GM21367 (cell line): Measurements from ENCODE around the gene ABITRAM.
A peak's percentile ranks its signal among the peaks of the same experiment; 100 is the strongest.
"Not testable (repeated sequence)": the region's sequence is repeated elsewhere in the genome, so short reads cannot be mapped to it uniquely, and the experiment has no call there.

Source experiments
- ATAC-seq: cut with Tn5 transposase; IDR thresholded peaks from one replicate; pipeline ENCODE4 v1.9.1; 2021; ENCODE audit not compliant: unreplicated experiment

The ABITRAM gene

DNA sequence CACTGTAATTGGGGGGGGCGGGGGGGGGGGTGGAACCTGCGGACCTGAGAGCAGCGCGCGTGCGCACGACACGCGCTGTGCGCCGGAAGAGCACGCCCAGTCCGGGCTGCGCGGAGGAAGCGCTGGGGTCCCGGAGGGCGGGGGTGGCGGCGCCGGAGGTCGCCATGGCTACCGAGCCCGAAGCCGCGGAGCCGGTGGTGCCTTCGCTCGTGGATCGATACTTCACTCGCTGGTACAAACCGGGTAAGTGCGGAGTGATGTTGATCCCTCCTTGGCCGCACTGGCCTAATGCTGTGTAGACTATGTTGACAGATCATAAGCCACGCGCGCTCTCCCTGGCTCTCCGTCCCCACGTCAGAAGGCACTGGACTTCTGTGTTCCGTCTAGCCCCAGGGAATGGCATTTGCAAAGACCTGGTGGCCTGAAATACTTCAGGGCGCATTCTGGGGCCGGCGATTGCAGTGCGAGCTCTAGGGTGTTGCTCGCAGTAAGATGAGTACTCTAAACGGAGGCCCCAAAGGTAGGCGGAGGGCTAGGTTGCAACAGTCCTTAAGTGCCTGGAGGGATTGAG lies at the start of gene ABITRAM:
Gene ABITRAM (plus strand): TSS at position 78 of the 571 bp plus-strand sequence. CDS start 87 bp downstream, at position 165.
- peak; percentile 82 for ATAC-seq

- no peak for ATAC-seq
These were observed 49.5 kb upstream of the ABITRAM start for GRCh38 chr9:108884701-108885100.

DNA sequence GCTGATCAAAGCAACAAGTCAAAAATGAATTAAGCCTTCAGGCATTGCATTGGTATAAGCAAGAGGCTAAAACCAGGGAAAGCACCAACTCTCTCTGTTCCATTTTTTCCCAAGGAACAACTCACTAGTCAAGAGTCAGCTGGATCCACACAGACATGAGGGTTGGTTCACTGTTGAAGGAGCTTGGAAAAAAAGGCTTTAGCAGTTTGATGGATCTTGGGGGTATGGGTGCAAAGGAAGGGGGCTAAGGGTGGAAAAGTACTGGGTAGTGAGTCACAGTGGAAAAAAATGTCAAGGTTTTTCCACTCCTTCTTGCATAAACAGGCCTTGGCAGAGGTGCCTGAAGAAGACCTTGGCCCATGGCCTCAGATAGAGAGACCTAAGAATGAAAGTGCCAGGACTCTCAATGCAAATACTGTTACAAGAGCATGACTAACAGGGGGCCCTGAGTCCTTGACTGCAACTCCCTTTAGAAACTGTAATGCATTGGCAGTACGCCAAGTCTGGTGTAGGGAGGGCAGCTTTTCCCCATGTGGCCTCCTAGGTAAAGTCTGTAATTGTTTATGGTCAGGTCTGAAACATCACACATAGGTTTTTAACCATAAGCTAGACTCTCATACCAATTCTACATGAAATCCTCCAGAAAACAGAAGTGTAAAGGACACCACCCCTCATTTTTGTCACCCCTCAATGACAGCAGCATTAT lies 48.4 kb upstream of the ABITRAM start:
- peak; percentile 99 for ATAC-seq

DNA sequence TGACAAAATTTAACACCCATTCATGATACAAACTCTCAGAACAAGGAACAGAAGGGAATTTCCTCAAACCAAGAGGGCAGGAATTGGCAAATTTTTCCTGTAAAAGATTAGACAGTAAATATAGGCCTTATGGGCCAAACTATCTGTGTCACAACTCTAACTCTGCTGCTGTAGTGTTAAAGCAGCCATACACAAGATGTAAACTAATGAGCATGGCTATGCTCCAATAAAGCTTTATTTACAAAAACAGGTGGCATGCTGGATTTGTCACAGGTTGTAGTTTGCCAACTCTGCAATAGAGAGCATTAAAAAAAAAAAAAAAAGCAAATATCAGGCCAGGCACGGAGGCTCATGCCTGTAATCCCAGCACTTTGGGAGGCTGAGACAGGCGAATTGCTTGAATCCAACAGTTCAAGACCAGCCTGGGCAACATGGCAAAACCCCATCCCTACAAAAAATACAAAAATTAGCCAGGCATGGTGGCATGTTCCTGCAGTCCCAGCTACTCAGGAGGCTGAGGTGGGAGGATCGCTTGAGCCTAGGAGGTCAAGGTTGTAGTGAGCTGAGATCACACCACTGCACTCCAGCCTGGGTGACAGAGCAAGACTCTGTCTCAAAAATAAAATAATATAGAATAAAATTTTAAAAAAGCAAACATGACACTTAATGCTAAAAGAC lies 47.5 kb upstream of the ABITRAM start:
- not testable (repeated sequence) for ATAC-seq

DNA sequence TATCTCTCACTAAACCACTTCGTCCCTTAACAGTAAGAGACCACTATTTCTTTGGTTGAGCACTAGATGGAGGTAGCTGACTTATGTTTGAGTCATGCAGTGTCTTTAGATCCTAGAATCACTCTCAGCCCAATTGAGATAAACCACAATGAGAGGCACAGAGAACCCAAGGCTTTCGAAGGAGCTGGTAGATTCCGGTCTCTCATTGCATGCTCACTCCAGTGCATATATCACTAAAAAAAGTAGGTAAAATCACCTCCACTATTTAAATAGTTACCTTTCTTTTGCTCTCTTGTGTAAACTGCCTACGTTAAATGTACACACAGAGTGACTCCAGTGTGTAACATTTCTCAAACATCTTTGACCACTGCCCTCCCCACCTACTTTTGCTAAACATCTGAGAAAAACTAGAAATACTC lies 44.5 kb upstream of the ABITRAM start:
- no peak for ATAC-seq

DNA sequence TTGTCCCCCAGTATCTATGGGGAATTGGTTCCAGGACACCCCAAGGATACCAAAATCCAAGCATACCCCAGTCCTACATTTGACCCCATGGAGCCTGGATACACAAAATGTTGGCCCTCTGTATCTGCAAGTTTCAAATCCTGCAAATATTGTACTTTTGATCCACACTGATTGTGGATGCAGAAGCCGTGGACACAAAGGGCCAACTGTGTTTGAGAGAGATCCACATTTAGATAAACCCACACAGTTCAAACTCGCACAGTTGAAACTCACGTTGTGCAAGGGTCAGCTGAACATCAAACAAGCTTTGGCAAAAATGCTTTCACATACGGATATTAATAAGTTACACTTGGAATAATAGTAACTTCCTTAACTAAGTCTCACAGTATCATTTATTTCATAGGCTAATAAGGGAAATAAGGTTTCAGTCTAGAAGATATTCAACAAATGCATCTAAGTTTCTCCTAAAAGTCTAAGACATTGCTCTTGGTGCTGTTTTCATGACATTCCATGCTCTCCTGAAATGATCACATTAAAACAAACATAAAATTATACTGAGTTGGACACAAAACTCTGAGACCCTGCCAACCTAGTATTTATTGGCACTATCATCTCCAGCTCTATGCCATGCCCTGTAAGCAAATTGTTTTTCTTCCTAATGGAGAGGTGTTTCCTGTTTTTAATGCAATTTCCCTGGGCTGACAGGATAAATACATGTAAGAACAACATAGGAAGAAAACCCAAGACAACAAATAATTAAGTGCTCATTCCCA lies 39.8 kb upstream of the ABITRAM start:
- no peak for ATAC-seq

- ATAC-seq, result no peak
These were observed 36.7 kb upstream of the ABITRAM start for GRCh38 chr9:108897324-108898096.

GRCh38 chr9:108899023-108899695 lies 35.0 kb upstream of the ABITRAM start:
- ATAC-seq, result not testable (repeated sequence)

DNA sequence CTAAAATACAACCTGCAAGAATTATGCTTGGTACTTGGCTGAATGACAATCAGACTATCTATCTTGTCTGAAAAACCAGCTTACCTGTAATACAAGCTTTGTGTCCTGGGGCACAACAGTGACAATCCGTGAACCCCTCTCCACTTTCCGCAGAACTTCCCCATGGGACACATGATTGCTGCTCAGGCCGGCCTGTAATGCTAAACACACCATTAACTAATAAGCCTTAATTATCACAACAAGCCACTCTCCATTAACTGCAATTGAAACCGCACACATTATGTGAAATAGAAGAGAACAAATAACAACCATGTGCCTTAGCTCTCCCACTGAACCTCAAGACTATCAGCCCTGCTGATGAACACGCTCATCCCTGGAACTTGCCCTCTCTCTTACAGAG lies 34.0 kb upstream of the ABITRAM start:
- ATAC-seq, result no peak

- ATAC-seq, result no peak
These were observed 30.6 kb upstream of the ABITRAM start for GRCh38 chr9:108903420-108904103.

DNA sequence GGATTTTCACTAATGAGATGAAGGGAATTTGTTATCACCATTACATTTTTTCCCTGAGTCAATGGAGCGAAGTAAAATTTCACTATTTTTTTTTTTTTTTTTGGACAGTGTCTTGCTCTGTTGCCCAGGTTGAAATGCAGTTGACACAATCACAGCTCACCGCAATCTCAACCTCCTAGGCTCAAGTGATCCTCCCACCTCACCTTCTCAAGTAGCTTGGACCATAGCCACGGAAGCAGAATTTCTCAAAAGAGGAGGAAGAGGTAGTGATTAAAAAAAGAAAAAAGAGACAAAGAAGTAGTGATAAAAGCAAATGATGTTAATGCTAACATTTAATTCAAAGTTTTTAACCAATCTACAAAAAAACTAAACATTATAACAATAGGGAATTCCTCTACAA lies 30.0 kb upstream of the ABITRAM start:
- ATAC-seq, result no peak

GRCh38 chr9:108905494-108905893 lies 28.7 kb upstream of the ABITRAM start:
- no peak for ATAC-seq

GRCh38 chr9:108910402-108910801 lies 23.8 kb upstream of the ABITRAM start:
- ATAC-seq, result no peak

DNA sequence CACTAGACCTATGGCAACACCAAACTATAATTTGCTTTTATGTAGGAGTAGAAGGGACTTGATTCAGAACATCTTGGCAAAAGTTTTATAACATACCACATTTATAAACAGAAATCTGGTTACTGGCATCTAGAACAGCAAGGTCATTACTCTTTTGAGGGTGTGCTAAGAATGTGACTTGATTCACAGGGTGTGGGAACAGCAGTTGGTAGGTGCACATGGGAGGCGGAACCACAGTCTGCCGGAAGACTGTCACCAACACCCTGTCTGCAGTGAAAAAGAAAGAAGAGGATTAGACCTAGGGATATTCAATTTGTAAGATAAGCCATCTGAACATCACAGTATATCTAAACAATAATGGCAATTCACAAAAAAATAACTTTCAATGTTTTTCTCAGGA lies 23.3 kb upstream of the ABITRAM start:
- no peak for ATAC-seq

- ATAC-seq, result no peak
These were observed 22.4 kb upstream of the ABITRAM start for GRCh38 chr9:108911820-108912219.

GRCh38 chr9:108913391-108913790 lies 20.8 kb upstream of the ABITRAM start:
- no peak for ATAC-seq

DNA sequence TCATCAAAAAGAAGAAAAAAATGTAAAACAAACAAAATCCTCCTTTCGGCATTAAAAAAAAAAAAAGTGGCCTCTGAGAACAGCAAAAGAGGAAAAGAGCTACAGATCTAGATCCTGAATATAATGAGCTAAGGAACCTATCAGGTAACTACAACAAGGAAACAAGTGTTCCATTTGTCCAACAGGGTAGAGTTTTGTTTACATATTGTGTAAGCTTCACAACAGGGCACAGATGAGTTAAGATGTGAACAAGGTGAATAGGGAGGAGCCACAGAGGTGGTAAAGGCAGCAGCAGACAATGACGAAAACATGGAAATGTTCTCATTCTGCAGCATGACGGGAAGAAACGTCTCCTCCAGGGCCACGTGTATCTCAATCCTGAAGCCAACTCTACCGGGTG lies 14.7 kb upstream of the ABITRAM start:
- ATAC-seq, result no peak

GRCh38 chr9:108920401-108920800 lies 13.8 kb upstream of the ABITRAM start:
- not testable (repeated sequence) for ATAC-seq

DNA sequence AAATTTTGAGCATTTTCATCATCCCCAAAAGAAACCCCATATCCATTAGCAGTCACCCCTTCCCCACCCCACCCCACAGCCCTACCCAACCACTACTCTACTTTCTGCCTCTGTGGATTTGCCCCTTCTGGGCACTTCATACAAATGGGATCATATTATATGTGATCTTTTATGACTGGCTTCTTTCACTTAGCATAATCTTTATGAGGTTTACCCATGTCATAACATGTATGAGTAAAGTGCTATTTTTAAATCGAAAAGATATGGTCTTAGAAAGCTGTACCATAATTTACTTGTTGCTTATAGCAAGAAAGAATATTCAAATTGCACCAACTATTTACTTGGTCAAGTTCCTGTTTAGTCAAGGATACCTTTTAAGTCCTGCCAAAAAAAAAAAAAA lies 13.0 kb upstream of the ABITRAM start:
- no peak for ATAC-seq

GRCh38 chr9:108924466-108924865 lies 9.7 kb upstream of the ABITRAM start:
- ATAC-seq, result no peak
